ENCODE measurements around the gene SCN1A.

- TF ChIP-seq POLR2AphosphoS5 (IDR thresholded peaks at IDR 0.05) (no peak), POLR2A (IDR thresholded peaks at IDR 0.05) (no peak)
- TF ChIP-seq, protein P1, sequence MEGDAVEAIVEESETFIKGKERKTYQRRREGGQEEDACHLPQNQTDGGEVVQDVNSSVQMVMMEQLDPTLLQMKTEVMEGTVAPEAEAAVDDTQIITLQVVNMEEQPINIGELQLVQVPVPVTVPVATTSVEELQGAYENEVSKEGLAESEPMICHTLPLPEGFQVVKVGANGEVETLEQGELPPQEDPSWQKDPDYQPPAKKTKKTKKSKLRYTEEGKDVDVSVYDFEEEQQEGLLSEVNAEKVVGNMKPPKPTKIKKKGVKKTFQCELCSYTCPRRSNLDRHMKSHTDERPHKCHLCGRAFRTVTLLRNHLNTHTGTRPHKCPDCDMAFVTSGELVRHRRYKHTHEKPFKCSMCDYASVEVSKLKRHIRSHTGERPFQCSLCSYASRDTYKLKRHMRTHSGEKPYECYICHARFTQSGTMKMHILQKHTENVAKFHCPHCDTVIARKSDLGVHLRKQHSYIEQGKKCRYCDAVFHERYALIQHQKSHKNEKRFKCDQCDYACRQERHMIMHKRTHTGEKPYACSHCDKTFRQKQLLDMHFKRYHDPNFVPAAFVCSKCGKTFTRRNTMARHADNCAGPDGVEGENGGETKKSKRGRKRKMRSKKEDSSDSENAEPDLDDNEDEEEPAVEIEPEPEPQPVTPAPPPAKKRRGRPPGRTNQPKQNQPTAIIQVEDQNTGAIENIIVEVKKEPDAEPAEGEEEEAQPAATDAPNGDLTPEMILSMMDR (IDR thresholded peaks at IDR 0.05), result no peak
Measured at GRCh38 chr2:166068981-166069380, 58.8 kb downstream of the SCN1A start.

Data from upper lobe of left lung (tissue), 4 donors.